C4-2B (cell line): ENCODE results near the gene SMC6.

Experiments
- H3K27ac ChIP-seq: fragments of 450-650 bp; 2 replicates; pipeline ENCODE4 v1.5.1; 2017
- ZFX ChIP-seq: fragments of 450-650 bp; IDR thresholded peaks from 2 replicates; pipeline ENCODE4 v1.6.1; 2017
- TF ChIP-seq, protein P1 (sequence below): fragments of 450-650 bp; conservative IDR thresholded peaks from 2 replicates; pipeline ENCODE4 v1.5.1; 2017; ENCODE audit warnings: mild to moderate bottlenecking

The SMC6 gene

GRCh38 chr2:17733599-17733998, 20.0 kb downstream of the SMC6 start:
- H3K27ac ChIP-seq, result no peak overlapping the region
- no peak for TF ChIP-seq ZFX
- TF ChIP-seq, protein P1, sequence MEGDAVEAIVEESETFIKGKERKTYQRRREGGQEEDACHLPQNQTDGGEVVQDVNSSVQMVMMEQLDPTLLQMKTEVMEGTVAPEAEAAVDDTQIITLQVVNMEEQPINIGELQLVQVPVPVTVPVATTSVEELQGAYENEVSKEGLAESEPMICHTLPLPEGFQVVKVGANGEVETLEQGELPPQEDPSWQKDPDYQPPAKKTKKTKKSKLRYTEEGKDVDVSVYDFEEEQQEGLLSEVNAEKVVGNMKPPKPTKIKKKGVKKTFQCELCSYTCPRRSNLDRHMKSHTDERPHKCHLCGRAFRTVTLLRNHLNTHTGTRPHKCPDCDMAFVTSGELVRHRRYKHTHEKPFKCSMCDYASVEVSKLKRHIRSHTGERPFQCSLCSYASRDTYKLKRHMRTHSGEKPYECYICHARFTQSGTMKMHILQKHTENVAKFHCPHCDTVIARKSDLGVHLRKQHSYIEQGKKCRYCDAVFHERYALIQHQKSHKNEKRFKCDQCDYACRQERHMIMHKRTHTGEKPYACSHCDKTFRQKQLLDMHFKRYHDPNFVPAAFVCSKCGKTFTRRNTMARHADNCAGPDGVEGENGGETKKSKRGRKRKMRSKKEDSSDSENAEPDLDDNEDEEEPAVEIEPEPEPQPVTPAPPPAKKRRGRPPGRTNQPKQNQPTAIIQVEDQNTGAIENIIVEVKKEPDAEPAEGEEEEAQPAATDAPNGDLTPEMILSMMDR, result no peak

GRCh38 chr2:17729880-17730279, 23.7 kb downstream of the SMC6 start:
- TF ChIP-seq ZFX, result no peak
- TF ChIP-seq, protein P1, result no peak
- no peak overlapping the region for H3K27ac ChIP-seq

DNA sequence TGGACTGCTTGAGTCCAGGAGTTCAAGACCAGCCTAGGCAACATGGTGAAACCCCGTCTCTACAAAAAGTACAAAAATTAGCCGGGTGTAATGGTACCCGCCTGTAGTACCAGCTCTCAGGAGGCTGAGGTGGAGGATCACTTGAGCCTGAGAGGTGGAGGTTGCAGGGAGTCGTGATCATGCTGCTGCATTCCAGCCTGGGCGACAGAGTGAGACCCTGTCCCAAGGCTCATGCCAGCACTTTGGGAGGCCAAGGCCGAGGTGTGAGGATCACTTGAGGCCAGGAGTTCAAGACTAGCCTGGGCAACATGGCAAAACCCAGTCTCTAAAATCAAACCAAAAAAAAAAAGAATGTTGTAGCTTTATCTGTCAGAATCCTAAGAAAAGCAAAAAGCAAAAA, 25.4 kb downstream of the SMC6 start:
- TF ChIP-seq ZFX, result no peak
- TF ChIP-seq, protein P1, result no peak
- no peak overlapping the region for H3K27ac ChIP-seq

- H3K27ac ChIP-seq, result no peak overlapping the region
- TF ChIP-seq, protein P1, result peak; percentile 85
- no peak for TF ChIP-seq ZFX
These were observed 33.8 kb downstream of the SMC6 start for GRCh38 chr2:17719562-17720371.

DNA sequence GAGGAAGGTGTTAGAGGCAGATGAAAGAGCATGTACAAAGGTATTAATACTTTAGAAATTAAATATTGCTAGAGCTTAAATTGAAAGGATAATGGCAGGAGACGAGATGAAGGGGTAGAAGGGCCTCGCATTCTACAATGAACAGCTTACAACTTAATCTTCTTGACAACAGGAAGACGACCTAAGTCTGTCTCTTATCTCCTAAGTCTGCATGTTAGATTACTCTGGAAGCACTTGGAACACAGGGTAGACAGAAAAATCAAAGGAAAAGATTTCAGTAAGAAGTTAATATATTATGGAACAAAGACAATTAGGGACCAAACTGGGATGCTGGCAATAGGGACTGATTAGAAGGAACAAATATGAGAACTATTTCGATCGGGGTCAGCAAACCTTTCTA, 34.9 kb downstream of the SMC6 start:
- TF ChIP-seq, protein P1, result no peak
- no peak for TF ChIP-seq ZFX
- no peak overlapping the region for H3K27ac ChIP-seq

- TF ChIP-seq ZFX, result no peak
- TF ChIP-seq, protein P1, result no peak
- H3K27ac ChIP-seq, result no peak overlapping the region
These were observed 35.9 kb downstream of the SMC6 start for GRCh38 chr2:17717666-17718065.

DNA sequence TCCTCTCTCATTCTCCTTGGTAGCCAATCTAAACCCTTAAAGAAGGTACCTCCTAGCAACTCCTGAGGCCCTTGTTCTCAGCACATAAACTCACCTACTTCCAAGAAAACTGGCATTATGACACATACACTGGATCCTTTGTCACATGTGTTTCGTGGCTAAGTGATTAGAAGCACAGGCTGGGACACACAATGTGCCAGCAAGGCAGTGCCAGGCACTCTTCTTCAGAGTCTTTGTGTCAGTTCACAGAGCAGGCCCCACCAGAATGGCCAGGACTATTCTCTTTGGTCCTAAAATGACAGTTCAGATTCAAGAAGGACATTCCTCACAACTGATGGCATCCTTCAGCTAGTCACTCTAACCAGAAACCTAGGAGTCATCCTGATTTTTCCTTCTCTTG, 40.3 kb downstream of the SMC6 start:
- H3K27ac ChIP-seq, result no peak overlapping the region
- no peak for TF ChIP-seq ZFX
